WTC11 (cell line): ENCODE data around the gene PDE11A. TPM values are rescaled to one million over a fixed set of nuclear protein-coding genes. Genes with fewer than 3 reads are reported as not detected.

Experiments
- ATAC-seq: fragments of 200-7000 bp; cut with Tn5 transposase; 2 replicates; pipeline ENCODE4 v1.10.0; 2021; ENCODE audit warnings: mild to moderate bottlenecking, moderate library complexity
- CTCF ChIA-PET: fragments of 300-600 bp; sonication (Branson Sonifier 250); formaldehyde crosslinking; loops from one replicate; lab custom pipeline; 2021; ENCODE audit warnings: antibody characterized with exemption; lab: Charles Lee
- POLR2A ChIA-PET: fragments of 350-600 bp; sonication (Branson Sonifier 250); formaldehyde crosslinking; loops from one replicate; lab custom pipeline; 2021; ENCODE audit warnings: antibody characterized with exemption; lab: Charles Lee
- DNase-seq: peaks from one replicate; pipeline ENCODE4 v3.0.0; 2021; ENCODE audit warnings: low spot score
- H3K27ac Mint-ChIP-seq: 2 replicates; pipeline ENCODE4 v1.8.0; 2021; ENCODE audit warnings: mixed read lengths
- H3K27me3 Mint-ChIP-seq: 2 replicates; pipeline ENCODE4 v1.8.0; 2021; ENCODE audit warnings: low read depth, mild to moderate bottlenecking, moderate library complexity, mixed read lengths
- H3K36me3 Mint-ChIP-seq: 2 replicates; pipeline ENCODE4 v1.8.0; 2021; ENCODE audit warnings: mixed read lengths
- H3K4me1 Mint-ChIP-seq: 2 replicates; pipeline ENCODE4 v1.8.0; 2022; ENCODE audit warnings: mixed read lengths
- H3K4me3 Mint-ChIP-seq: 2 replicates; pipeline ENCODE4 v1.8.0; 2021; ENCODE audit warnings: mild to moderate bottlenecking, moderate library complexity, mixed read lengths
- H3K9me3 Mint-ChIP-seq: 2 replicates; pipeline ENCODE4 v1.8.0; 2021; ENCODE audit warnings: mixed read lengths
- ELF4 ChIP-seq: sonication (generic); formaldehyde crosslinking; IDR thresholded peaks from 2 replicates; pipeline ENCODE4 v1.8.1; 2022; ENCODE audit warnings: low read depth, mild to moderate bottlenecking, moderate library complexity, missing genetic modification reagents
- FOXJ3 ChIP-seq: sonication (generic); formaldehyde crosslinking; IDR thresholded peaks from 2 replicates; pipeline ENCODE4 v1.9.0; 2021; ENCODE audit warnings: missing genetic modification reagents, mild to moderate bottlenecking, borderline replicate concordance
- GABPB1 ChIP-seq: sonication (generic); formaldehyde crosslinking; IDR thresholded peaks from 2 replicates; pipeline ENCODE4 v1.8.1; 2023; ENCODE audit warnings: mild to moderate bottlenecking, missing genetic modification reagents
- GTF2I ChIP-seq: fragments of 250-450 bp; sonication (Bioruptor Pico); conservative IDR thresholded peaks from 2 replicates; pipeline ENCODE4 v1.4.0; 2021; ENCODE audit warnings: mild to moderate bottlenecking
- JUN ChIP-seq: sonication (generic); formaldehyde crosslinking; IDR thresholded peaks from 2 replicates; pipeline ENCODE4 v1.8.0; 2023; ENCODE audit warnings: mild to moderate bottlenecking, missing genetic modification reagents
- KAT7 ChIP-seq: sonication (generic); formaldehyde crosslinking; IDR thresholded peaks from 2 replicates; pipeline ENCODE4 v1.8.1; 2023; ENCODE audit warnings: missing genetic modification reagents, mild to moderate bottlenecking, borderline replicate concordance
- NR2C2 ChIP-seq: sonication (generic); formaldehyde crosslinking; IDR thresholded peaks from 2 replicates; pipeline ENCODE4 v1.8.0; 2022; ENCODE audit warnings: mild to moderate bottlenecking, missing genetic modification reagents
- NR3C1 ChIP-seq: sonication (generic); formaldehyde crosslinking; conservative IDR thresholded peaks from 2 replicates; pipeline ENCODE4 v1.8.1; 2023; ENCODE audit warnings: low read depth, mild to moderate bottlenecking, missing genetic modification reagents
- OVOL2 ChIP-seq: fragments of 250-450 bp; sonication (Bioruptor Pico); IDR thresholded peaks from 2 replicates; pipeline ENCODE4 v1.9.0; 2021; ENCODE audit warnings: mild to moderate bottlenecking, borderline replicate concordance
- PRRX2 ChIP-seq: fragments of 250-450 bp; sonication (Bioruptor Pico); IDR thresholded peaks from 2 replicates; pipeline ENCODE4 v1.8.0; 2021; ENCODE audit warnings: mild to moderate bottlenecking
- SMAD4 ChIP-seq: sonication (generic); formaldehyde crosslinking; IDR thresholded peaks from 2 replicates; pipeline ENCODE4 v1.8.0; 2022; ENCODE audit warnings: mild to moderate bottlenecking, missing genetic modification reagents
- TEAD1 ChIP-seq: sonication (generic); formaldehyde crosslinking; IDR thresholded peaks from 2 replicates; pipeline ENCODE4 v1.8.0; 2022; ENCODE audit warnings: mild to moderate bottlenecking, missing genetic modification reagents
- ZNF138 ChIP-seq: sonication (generic); formaldehyde crosslinking; conservative IDR thresholded peaks from 2 replicates; pipeline ENCODE4 v1.8.1; 2022; ENCODE audit warnings: mild to moderate bottlenecking, moderate library complexity, missing genetic modification reagents
- ZNF263 ChIP-seq: sonication (generic); formaldehyde crosslinking; IDR thresholded peaks from 2 replicates; pipeline ENCODE4 v1.8.1; 2022; ENCODE audit warnings: low read depth, mild to moderate bottlenecking, moderate library complexity, missing genetic modification reagents
- total RNA-seq: library from RNA; stranded (reverse); gene quantifications from 3 replicates; pipeline ENCODE4 v1.2.3, GENCODE V29; 2021
- TF ChIP-seq, protein P1 (sequence below): sonication (generic); formaldehyde crosslinking; IDR thresholded peaks from 2 replicates; pipeline ENCODE4 v1.8.1; 2022; ENCODE audit warnings: low read depth, missing genetic modification reagents, borderline replicate concordance
- TF ChIP-seq, protein P2 (sequence below): fragments of 250-450 bp; sonication (Bioruptor Pico); IDR thresholded peaks from 2 replicates; pipeline ENCODE4 v1.8.0; 2021; ENCODE audit warnings: mild to moderate bottlenecking
- TF ChIP-seq, protein P3 (sequence below): fragments of 250-450 bp; sonication (Bioruptor Pico); IDR thresholded peaks from 2 replicates; pipeline ENCODE4 v1.9.0; 2021; ENCODE audit warnings: moderate library complexity, mild to moderate bottlenecking, inconsistent platforms, borderline replicate concordance
- TF ChIP-seq, protein P4 (sequence below): sonication (generic); formaldehyde crosslinking; conservative IDR thresholded peaks from 2 replicates; pipeline ENCODE4 v1.8.1; 2023; ENCODE audit warnings: mild to moderate bottlenecking, low read depth, missing genetic modification reagents, moderate library complexity
- TF ChIP-seq, protein P5 (sequence below): sonication (generic); formaldehyde crosslinking; IDR thresholded peaks from 2 replicates; pipeline ENCODE4 v1.8.0; 2022; ENCODE audit warnings: mild to moderate bottlenecking, missing genetic modification reagents
- TF ChIP-seq, protein P6 (sequence below): sonication (generic); formaldehyde crosslinking; IDR thresholded peaks from 2 replicates; pipeline ENCODE4 v1.8.0; 2023; ENCODE audit warnings: mild to moderate bottlenecking, missing genetic modification reagents

Gene PDE11A
- total RNA-seq, 1 experiment from 2014 or later: 0.13 TPM

DNA sequence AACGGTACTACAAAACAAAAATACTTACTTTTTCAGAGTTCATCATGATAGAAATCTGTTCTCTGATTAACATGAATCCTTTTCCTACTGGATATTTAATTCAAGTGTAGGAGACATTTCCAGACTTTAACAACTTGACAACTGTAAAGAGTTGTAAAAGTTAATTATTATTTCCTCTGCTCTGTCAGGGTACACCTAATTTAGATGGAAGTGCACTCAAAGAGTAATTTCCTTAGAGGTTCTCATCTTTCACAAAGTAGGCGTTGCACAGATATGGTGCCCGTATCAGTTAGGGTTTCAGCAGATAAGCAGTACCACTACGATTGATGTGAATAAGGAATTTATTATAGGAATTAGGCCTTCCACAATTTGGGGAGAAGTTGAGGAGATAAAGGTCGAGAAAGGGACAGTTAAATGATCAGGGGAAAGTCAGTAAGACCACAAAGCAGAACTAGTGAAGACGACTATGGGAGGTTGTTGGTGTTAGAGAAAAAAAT, 16.2 kb upstream of the PDE11A start:
- H3K27me3 Mint-ChIP-seq: no peaks in the 10 kb centered on the region
- H3K36me3 Mint-ChIP-seq: no peaks in the 10 kb centered on the region
- no peaks in the 10 kb centered on the region for H3K4me1 Mint-ChIP-seq
- no peak overlapping the region for H3K27ac Mint-ChIP-seq
- no peak for DNase-seq
- ATAC-seq: no peak
- H3K4me3 Mint-ChIP-seq: no peak overlapping the region
- no peaks in the 10 kb centered on the region for H3K9me3 Mint-ChIP-seq
- POLR2A ChIA-PET: no interaction called here
- CTCF ChIA-PET: interaction anchor here (1.2 kb wide), 1 partner anchor 23 kb away, joined by 4 read pairs; the partner anchor contains the start of gene RBM45
- TF ChIP-seq JUN (CRISPR knock-in tag): no peak
- no peak for TF ChIP-seq FOXJ3 (CRISPR knock-in tag)
- TF ChIP-seq, protein P1, sequence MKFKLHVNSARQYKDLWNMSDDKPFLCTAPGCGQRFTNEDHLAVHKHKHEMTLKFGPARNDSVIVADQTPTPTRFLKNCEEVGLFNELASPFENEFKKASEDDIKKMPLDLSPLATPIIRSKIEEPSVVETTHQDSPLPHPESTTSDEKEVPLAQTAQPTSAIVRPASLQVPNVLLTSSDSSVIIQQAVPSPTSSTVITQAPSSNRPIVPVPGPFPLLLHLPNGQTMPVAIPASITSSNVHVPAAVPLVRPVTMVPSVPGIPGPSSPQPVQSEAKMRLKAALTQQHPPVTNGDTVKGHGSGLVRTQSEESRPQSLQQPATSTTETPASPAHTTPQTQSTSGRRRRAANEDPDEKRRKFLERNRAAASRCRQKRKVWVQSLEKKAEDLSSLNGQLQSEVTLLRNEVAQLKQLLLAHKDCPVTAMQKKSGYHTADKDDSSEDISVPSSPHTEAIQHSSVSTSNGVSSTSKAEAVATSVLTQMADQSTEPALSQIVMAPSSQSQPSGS (CRISPR knock-in tag): no peak
- TF ChIP-seq, protein P2, sequence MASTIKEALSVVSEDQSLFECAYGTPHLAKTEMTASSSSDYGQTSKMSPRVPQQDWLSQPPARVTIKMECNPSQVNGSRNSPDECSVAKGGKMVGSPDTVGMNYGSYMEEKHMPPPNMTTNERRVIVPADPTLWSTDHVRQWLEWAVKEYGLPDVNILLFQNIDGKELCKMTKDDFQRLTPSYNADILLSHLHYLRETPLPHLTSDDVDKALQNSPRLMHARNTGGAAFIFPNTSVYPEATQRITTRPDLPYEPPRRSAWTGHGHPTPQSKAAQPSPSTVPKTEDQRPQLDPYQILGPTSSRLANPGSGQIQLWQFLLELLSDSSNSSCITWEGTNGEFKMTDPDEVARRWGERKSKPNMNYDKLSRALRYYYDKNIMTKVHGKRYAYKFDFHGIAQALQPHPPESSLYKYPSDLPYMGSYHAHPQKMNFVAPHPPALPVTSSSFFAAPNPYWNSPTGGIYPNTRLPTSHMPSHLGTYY (CRISPR knock-in tag): no peak
- TF ChIP-seq, protein P3, sequence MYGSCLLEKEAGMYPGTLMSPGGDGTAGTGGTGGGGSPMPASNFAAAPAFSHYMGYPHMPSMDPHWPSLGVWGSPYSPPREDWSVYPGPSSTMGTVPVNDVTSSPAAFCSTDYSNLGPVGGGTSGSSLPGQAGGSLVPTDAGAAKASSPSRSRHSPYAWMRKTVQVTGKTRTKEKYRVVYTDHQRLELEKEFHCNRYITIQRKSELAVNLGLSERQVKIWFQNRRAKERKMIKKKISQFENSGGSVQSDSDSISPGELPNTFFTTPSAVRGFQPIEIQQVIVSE: no peak
- no peak for TF ChIP-seq PRRX2 (CRISPR knock-in tag)
- TF ChIP-seq ELF4 (CRISPR knock-in tag): no peak
- TF ChIP-seq, protein P4, sequence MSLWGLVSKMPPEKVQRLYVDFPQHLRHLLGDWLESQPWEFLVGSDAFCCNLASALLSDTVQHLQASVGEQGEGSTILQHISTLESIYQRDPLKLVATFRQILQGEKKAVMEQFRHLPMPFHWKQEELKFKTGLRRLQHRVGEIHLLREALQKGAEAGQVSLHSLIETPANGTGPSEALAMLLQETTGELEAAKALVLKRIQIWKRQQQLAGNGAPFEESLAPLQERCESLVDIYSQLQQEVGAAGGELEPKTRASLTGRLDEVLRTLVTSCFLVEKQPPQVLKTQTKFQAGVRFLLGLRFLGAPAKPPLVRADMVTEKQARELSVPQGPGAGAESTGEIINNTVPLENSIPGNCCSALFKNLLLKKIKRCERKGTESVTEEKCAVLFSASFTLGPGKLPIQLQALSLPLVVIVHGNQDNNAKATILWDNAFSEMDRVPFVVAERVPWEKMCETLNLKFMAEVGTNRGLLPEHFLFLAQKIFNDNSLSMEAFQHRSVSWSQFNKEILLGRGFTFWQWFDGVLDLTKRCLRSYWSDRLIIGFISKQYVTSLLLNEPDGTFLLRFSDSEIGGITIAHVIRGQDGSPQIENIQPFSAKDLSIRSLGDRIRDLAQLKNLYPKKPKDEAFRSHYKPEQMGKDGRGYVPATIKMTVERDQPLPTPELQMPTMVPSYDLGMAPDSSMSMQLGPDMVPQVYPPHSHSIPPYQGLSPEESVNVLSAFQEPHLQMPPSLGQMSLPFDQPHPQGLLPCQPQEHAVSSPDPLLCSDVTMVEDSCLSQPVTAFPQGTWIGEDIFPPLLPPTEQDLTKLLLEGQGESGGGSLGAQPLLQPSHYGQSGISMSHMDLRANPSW (CRISPR knock-in tag): no peak
- no peak for TF ChIP-seq ZNF138 (CRISPR knock-in tag)
- TF ChIP-seq KAT7 (CRISPR knock-in tag): no peak
- TF ChIP-seq, protein P5, sequence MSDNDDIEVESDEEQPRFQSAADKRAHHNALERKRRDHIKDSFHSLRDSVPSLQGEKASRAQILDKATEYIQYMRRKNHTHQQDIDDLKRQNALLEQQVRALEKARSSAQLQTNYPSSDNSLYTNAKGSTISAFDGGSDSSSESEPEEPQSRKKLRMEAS (CRISPR knock-in tag): no peak
- no peak for TF ChIP-seq TEAD1 (CRISPR knock-in tag)
- no peak for TF ChIP-seq ZNF263 (CRISPR knock-in tag)
- TF ChIP-seq NR2C2 (CRISPR knock-in tag): no peak
- no peak for TF ChIP-seq NR3C1 (CRISPR knock-in tag)
- no peak for TF ChIP-seq OVOL2 (CRISPR knock-in tag)
- TF ChIP-seq, protein P6, sequence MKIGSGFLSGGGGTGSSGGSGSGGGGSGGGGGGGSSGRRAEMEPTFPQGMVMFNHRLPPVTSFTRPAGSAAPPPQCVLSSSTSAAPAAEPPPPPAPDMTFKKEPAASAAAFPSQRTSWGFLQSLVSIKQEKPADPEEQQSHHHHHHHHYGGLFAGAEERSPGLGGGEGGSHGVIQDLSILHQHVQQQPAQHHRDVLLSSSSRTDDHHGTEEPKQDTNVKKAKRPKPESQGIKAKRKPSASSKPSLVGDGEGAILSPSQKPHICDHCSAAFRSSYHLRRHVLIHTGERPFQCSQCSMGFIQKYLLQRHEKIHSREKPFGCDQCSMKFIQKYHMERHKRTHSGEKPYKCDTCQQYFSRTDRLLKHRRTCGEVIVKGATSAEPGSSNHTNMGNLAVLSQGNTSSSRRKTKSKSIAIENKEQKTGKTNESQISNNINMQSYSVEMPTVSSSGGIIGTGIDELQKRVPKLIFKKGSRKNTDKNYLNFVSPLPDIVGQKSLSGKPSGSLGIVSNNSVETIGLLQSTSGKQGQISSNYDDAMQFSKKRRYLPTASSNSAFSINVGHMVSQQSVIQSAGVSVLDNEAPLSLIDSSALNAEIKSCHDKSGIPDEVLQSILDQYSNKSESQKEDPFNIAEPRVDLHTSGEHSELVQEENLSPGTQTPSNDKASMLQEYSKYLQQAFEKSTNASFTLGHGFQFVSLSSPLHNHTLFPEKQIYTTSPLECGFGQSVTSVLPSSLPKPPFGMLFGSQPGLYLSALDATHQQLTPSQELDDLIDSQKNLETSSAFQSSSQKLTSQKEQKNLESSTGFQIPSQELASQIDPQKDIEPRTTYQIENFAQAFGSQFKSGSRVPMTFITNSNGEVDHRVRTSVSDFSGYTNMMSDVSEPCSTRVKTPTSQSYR (CRISPR knock-in tag): no peak
- TF ChIP-seq SMAD4 (CRISPR knock-in tag): no peak
- TF ChIP-seq GTF2I (CRISPR knock-in tag): no peak
- TF ChIP-seq GABPB1: no peak
